ENCODE data around the gene CYREN. TPM values are rescaled to one million over a fixed set of nuclear protein-coding genes. Genes with fewer than 3 reads are reported as not detected.

The CYREN gene
- total RNA-seq, 2 donors from 2014 or later = 25.5 to 31.4 TPM

- Histone ChIP-seq H3K36me3 (no peaks in the 10 kb centered on the region), H3K27me3 (no peaks in the 10 kb centered on the region), H3K9me3 (no peaks in the 10 kb centered on the region), H3K4me3 (peak overlapping the region in 1 of 2 donors; percentile 53), H3K4me1 (peaks cover 0 to 38% of the 10 kb centered on the region in 2 donors), H3K27ac (peak overlapping the region; percentile 87 to 92)
- no peak for DNase-seq (ENCODE audit: low spot score)
- no peak for TF ChIP-seq CTCF (IDR thresholded peaks at IDR 0.05)
Measured at GRCh38 chr7:135150072-135150782, 20.3 kb downstream of the CYREN start.

- H3K27ac ChIP-seq = peak within 1 kb of the TSS; percentile 87 to 92
- peak within 1 kb of the TSS; percentile 38 to 53 for H3K4me3 ChIP-seq
- no peaks in the 10 kb centered on the region for H3K36me3 ChIP-seq
- peaks cover 0 to 43% of the 10 kb centered on the region in 2 donors for H3K4me1 ChIP-seq
- no peaks in the 10 kb centered on the region for H3K9me3 ChIP-seq
- no peaks in the 10 kb centered on the region for H3K27me3 ChIP-seq
- no peak for DNase-seq (ENCODE audit: low spot score)
- TF ChIP-seq CTCF (IDR thresholded peaks at IDR 0.05) = no peak
Measured at GRCh38 chr7:135147899-135148721, 22.4 kb downstream of the CYREN start, which contains the start of gene TMEM140. TMEM140 (plus strand) TSS chr7:135148072; CDS start chr7:135164442, 16,370 bp downstream.

GRCh38 chr7:135147341-135147898, 23.1 kb downstream of the CYREN start:
- H3K36me3 ChIP-seq = no peaks in the 10 kb centered on the region
- H3K27me3 ChIP-seq = no peaks in the 10 kb centered on the region
- no peak for DNase-seq (ENCODE audit: low spot score)
- TF ChIP-seq CTCF (IDR thresholded peaks at IDR 0.05) = no peak
- H3K4me3 ChIP-seq = peak overlapping the region; percentile 38 to 53
- H3K27ac ChIP-seq = peak overlapping the region; percentile 87 to 92
- H3K9me3 ChIP-seq = no peaks in the 10 kb centered on the region
- peaks cover 0 to 43% of the 10 kb centered on the region in 2 donors for H3K4me1 ChIP-seq

GRCh38 chr7:135143885-135144668, 26.4 kb downstream of the CYREN start:
- Histone ChIP-seq H3K4me1 (peaks cover 0 to 21% of the 10 kb centered on the region in 2 donors), H3K9me3 (no peaks in the 10 kb centered on the region), H3K36me3 (no peaks in the 10 kb centered on the region), H3K27me3 (no peaks in the 10 kb centered on the region), H3K4me3 (no peak overlapping the region), H3K27ac (no peak overlapping the region)
- no peak for TF ChIP-seq CTCF (IDR thresholded peaks at IDR 0.05)
- no peak for DNase-seq (ENCODE audit: low spot score)

- no peaks in the 10 kb centered on the region for H3K27me3 ChIP-seq
- no peaks in the 10 kb centered on the region for H3K4me1 ChIP-seq
- no peak overlapping the region for H3K4me3 ChIP-seq
- H3K27ac ChIP-seq = no peak overlapping the region
- H3K9me3 ChIP-seq = peaks cover 0 to 8% of the 10 kb centered on the region in 2 donors
- TF ChIP-seq CTCF (IDR thresholded peaks at IDR 0.05) = no peak
- DNase-seq (ENCODE audit: low spot score) = no peak
- no peaks in the 10 kb centered on the region for H3K36me3 ChIP-seq
Measured at GRCh38 chr7:135129579-135129978, 40.9 kb downstream of the CYREN start.

Measured in right atrium auricular region (tissue), 2 donors.